C1 segment of cervical spinal cord (tissue), 14 donors: ENCODE results near the gene CDH18.

Experiments
- DNase-seq, 14 donors: peaks; one replicate each; lab custom pipeline; 2025; lab: John Stamatoyannopoulos, UW

Gene CDH18

DNA sequence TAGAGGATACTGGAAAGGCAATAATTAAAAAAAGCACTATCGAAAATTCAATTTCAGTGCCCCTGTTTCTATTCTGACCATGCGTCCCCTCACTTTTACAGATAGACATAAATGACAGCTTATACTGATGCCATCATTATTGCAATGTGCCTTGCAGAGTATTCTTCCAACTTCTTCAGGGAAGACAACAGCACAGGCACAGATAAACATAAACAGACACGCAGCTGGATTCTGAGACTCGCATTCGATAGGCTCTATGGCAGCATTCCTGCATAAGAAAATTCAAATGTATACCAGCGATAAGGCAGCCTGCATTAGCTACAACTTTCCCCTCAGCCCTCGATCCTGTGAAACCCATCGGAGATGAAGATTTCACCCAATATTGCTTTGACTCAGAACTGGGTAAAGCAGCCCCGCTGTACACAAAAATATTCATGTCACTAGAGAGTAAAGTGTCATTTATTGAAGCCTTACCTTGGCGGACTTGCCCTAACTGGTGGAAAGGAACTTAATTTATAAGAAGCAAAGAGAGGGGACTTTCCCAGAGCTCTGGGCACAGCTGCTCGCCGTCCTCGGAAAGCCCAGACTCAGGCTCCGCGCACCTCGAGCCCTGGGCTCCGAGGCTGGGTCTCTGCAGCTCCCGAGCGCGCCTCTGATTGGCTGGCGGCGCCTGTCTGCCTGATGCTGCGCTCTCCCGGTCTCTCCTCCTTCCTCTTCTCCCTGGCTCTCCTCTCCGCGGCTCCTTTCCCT, at the start of gene CDH18:
Gene CDH18 (minus strand): TSS at position 589 of the 750 bp plus-strand sequence. CDS start 149,214 bp downstream, outside the sequence.
- DNase-seq, result peak in 13 of 14 donors; percentile 0 to 90 (median 24)

DNA sequence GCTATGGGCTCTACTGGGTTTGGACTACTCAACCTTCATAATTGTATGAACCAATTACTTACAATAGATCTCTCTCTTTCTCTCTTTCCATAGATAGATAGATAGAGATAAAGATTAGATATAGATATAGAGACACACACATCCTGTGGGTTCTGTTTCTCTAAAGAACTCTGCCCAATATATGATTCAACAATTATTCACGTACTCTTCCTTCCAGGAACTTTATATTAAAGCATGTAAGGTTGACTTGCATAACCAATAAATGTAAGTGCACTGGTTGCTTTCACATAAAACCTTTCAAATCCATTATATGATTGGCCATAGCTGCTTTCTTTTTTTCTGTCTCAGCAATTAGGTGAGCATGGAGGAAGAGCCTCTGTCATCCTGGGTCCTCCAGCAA, 46.7 kb upstream of the CDH18 start:
- no peak for DNase-seq

- DNase-seq, result no peak
These were observed 45.9 kb upstream of the CDH18 start for GRCh38 chr5:20033881-20034280.

DNA sequence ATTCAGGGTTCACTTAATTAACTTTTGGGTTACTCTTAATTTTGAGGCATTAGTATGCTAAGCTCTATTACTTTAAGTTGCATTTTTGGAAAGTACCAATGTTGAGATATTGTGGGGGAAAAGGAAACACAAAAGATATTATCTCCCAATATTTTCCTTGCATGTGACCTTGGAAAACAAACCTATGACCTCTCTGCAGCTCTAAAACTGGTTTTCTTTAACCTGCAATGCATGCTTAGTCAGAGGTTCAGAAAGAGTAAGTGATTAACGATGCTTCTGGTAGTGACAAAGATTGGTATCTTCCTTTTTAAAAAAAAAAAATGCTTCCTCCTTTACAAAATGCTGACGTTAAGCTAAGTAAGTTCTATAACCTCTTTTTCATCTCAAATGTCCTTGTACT, 44.9 kb upstream of the CDH18 start:
- DNase-seq, result no peak

- no peak for DNase-seq
These were observed 42.1 kb upstream of the CDH18 start for GRCh38 chr5:20030125-20030524.

DNA sequence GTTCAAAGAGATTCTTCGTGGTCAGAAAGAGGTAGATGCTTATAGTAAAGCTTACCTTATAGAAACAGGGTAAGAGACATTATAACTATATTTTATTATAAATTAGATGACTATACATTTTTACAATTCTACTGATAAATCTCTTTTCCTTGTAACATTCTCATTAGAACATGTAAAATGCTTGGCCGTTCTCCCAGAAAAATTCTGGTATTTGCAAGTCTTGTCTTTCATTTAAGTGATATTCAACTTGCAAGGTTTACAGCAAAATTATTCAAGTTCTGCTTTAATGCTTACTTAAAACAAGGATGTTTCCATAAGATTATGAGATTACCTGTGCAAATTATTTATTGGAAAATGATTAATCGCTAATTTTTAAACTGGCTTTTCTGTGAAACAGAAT, 41.3 kb upstream of the CDH18 start:
- DNase-seq, result no peak

DNA sequence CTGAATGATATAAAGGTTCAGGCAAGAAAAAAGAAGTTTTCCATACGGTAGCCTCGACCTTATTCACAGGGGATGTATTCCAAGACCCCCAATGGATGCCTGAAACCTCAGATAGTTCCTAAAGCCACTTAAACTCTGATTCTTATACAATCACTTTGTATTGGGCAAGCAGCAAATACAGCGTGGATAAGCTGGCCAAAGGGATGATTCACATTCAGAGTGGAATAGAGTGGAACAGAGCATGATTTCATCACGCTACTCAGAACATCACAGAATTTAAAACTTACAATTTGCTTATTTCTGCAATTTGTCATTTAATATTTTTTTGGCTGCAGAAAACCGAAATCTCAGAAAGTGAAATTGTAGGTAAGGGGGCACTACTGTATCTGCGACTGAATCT, 40.5 kb upstream of the CDH18 start:
- no peak for DNase-seq

GRCh38 chr5:20023686-20024180, 35.7 kb upstream of the CDH18 start:
- DNase-seq, result no peak

GRCh38 chr5:20020247-20020646, 32.2 kb upstream of the CDH18 start:
- DNase-seq, result no peak

GRCh38 chr5:20017021-20017420, 29.0 kb upstream of the CDH18 start:
- DNase-seq, result no peak

DNA sequence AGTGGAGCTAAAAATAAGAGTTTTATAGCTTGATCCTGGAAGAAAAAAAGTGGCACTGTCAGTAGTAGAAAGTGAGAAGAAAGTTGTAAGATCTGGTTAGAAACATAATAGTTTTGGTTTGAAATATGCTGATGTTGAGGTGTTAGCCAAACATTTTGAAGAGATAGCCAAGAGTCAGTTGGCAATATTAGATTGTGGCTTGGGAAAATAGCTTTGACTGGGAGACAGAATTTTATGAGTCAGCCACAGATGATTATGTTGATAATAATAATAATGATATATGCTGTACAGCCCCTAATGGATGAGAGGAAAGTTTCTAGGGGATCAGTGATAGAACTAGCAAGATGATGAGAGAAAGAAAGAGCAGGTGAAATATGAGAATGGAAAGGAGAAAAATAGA, 12.4 kb upstream of the CDH18 start:
- DNase-seq, result no peak

DNA sequence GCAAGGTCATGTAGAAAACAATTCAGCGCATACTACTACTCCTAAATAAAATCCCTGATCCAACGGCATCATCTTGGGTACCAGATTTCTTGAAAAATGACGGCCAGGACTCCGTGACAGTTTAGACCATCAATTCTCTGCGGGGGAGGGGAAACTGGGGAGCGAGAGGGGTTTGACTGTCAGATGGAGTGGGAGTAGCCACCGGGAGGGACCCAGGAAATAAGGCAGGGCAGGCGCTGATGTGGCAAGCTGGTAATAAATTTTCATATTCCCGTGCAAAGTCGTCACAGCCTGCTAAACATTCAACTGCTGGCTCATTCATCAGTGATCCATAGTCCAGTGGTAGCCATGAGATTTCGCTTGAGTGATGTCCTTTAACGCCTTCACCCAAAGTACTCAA, 457 bp upstream of the CDH18 start:
- DNase-seq, result no peak

GRCh38 chr5:19986806-19987205, 1.2 kb downstream of the CDH18 start:
- DNase-seq, result peak in 1 of 14 donors; percentile 78

DNA sequence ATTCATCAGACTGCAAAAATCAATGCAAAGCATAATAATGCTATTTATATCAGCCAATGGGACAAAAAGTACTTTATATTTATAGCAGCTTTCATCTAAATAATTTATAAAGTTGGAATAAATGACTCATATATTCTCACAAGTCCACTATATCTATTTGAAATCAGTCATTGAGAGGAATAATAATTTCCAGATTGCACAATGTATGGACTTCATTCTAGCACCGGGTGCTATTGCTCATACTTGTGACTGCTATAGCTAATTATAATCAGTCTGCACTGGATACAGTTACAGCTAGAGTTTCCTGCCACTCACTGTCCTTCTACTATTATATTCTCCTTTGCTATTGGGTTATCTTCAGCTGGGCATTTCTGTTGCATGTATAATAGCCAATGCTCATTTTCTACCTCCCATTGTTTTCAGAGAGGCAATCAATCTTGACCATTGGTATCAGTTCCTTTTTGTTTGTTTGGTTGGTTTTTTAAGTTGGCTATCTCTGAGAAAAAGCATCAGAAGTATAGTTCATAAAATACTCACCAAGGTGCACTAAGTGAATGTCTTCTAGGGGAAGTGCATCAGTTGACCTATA, 1.9 kb downstream of the CDH18 start:
- peak in 1 of 14 donors; percentile 71 for DNase-seq

DNA sequence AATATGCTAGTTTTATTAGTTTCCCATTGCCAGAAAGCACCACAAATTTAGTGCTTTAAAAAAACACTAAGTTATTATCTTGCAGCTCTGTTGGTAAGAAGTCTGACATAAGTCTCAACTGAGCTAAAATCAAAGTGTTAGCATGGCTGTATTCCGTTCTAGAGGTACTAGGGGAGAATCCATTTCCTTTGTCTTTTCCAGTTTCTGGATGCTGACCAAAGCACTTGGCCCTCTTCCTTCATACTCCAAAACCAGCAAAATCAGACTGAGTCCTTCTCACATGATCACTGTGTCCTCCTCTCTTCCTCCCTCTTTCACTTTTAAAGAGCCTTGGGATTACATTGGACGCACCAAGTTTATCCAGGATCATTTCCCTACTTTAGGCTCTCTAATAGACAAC, 9.5 kb downstream of the CDH18 start:
- peak in 1 of 14 donors; percentile 78 for DNase-seq

DNA sequence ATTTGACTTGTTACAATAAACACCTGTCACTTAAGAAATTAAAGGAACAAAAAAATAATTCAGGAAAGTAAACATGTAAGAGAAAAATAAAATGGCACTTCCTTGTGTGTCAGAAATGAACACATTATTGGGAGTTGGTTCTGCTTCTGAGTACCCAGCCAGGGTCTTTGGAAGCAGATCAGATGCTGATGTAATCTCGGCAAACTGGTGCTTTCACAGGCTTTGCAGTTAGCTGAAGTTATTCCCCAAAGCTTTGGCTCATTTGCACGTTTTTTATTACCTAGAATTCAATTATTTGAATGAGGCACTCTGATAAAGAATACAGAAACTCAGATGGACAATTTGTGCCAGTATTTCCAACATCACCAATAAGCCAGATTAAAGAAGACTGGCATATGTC, 10.9 kb downstream of the CDH18 start:
- peak in 1 of 14 donors; percentile 61 for DNase-seq

DNA sequence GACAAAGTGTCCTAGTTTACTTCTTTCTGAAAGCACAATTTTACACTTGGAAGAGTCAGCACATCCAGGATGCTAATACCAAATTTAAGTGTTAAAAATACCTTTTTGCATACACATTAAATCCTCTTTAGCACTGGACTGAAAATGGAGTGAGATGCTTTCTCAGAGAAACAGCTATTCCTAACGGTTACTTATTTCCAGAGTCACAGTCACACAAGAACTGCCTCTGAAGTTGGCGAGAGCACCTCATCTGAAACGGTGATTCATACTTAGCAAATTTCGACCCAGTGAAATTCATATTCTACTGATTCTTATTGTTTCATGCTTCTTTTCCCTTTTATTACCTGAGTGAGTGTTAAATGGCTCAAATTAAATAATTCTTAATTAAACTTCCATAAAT, 12.2 kb downstream of the CDH18 start:
- peak in 1 of 14 donors; percentile 55 for DNase-seq

GRCh38 chr5:19960451-19960850, 27.5 kb downstream of the CDH18 start:
- no peak for DNase-seq

DNA sequence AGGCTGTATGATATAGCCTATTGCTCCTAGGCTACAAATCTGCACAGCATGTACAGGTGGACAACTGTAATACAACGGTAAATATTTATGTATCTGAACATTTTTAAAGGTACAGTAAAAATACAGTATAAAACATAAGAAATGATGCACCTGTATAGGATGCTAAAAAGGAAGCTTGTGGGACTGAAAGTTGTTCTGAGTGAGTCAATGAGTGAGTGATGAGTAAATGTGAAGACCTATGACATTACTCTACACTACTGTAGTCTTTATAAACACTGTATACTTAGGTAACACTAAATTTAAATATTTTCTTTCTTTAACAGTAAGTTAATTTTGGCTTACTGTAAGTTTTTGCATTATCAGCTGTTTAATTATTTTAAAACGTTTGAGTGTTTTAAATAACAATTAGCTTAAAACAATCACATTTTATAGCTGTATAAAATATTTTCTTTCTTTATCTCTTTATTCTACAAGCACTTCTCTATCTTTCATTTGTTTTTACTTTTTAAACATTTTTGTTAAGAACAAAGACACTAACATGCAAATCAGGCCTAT, 28.1 kb downstream of the CDH18 start:
- DNase-seq, result no peak

DNA sequence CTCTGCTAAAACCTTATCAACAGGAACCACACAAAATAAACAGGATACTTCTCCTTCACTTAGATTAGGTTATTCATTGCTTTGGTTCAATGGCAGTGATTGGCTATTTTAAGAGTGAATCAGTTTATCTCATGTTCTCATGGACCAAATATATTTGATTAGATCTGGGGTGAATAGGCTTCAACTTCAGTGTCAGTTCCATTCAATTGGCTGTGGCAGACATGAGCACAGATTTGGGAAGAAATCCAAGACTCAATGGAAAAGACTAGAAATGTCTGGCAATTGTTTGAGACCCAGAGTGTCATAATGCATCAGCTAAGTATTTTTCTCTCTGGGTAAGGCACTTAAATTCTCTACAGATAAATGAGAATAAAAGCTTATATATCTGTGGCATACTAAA, 37.1 kb downstream of the CDH18 start:
- DNase-seq, result no peak

DNA sequence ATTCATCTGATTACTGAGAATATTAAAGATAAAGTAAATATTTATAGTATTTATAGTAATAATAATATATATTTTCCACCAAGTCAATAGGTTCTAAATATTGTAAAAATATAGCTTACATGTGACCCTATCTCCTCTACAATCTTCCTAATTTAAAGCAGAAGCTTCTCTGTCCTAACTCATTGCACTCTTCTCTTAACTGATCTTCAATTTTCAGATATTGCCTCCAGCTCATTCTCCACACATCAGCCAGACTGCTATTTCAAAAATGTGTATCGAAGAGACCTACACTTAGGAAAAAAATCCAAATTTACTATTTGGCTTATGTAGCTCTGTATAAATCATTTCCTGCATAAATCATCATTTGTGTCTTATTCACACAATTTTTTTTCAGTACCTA, 47.8 kb downstream of the CDH18 start:
- no peak for DNase-seq

DNA sequence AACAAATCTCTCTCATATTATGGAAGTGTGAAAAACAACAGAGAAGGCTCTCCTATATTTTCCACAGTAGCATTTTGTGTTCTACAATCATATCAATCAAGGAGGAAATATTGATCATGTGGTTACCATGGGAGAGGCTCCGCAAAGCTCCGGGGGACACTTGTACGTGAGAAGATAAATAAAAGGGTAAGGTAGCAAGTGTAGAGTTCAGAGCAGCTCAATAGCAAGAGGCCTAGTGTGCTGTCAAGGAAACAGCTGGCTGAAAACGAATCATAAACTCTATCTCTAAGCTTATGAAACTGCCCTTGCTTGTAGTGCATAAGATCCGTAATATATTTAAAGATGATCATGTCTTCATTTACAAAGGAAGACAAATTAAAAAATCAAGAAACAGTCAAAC, 57.5 kb downstream of the CDH18 start:
- no peak for DNase-seq
